Mesenchymal stem cell (in vitro differentiated cells and primary cell): Measurements from ENCODE around the gene CD300LD.

ENCODE experiments used
- DNase-seq: peaks from one replicate; pipeline ENCODE4 v3.0.0-alpha.2; 2013
- H2AFZ ChIP-seq: one replicate; pipeline ENCODE4 v1.6.1; 2013; ENCODE audit warnings: low read depth, mild to moderate bottlenecking, control low read depth, inconsistent platforms, low read length, moderate library complexity
- H2AK5ac ChIP-seq: 2 replicates; pipeline ENCODE4 v1.6.1; 2013; ENCODE audit warnings: low read length, moderate library complexity, mild to moderate bottlenecking, inconsistent platforms; ENCODE audit not compliant: severe bottlenecking
- H2BK120ac ChIP-seq: one replicate; pipeline ENCODE4 v1.6.1; 2013; ENCODE audit warnings: low read depth, mild to moderate bottlenecking, inconsistent platforms, low read length, moderate library complexity
- H2BK12ac ChIP-seq, 2 experiments: one replicate each; pipeline ENCODE4 v1.6.1; 2013; ENCODE audit warnings: inconsistent platforms in 2 of 2, low read length in 2 of 2, mild to moderate bottlenecking in 2 of 2, moderate library complexity in 2 of 2, control low read depth in 1 of 2
- H2BK15ac ChIP-seq: one replicate; pipeline ENCODE4 v1.6.1; 2013; ENCODE audit warnings: mild to moderate bottlenecking, low read depth, inconsistent platforms; ENCODE audit not compliant: poor library complexity, severe bottlenecking
- H2BK5ac ChIP-seq: 2 replicates; pipeline ENCODE4 v1.6.1; 2013; ENCODE audit warnings: low read depth, mild to moderate bottlenecking, low read length, control low read depth, inconsistent platforms; ENCODE audit not compliant: poor library complexity, severe bottlenecking
- H3K14ac ChIP-seq, 2 experiments: one replicate each; pipeline ENCODE4 v1.6.1; 2013; ENCODE audit warnings: inconsistent platforms in 2 of 2, low read length in 2 of 2, control low read depth in 1 of 2, mild to moderate bottlenecking in 1 of 2, moderate library complexity in 1 of 2
- H3K18ac ChIP-seq, 2 experiments: one replicate each; pipeline ENCODE4 v1.6.1; 2013; ENCODE audit warnings: inconsistent platforms in 2 of 2, low read length in 2 of 2, control low read depth in 1 of 2, low read depth in 1 of 2, mild to moderate bottlenecking in 1 of 2
- H3K23ac ChIP-seq, 2 experiments: one replicate each; pipeline ENCODE4 v1.6.1; 2013; ENCODE audit warnings: inconsistent platforms in 2 of 2, low read length in 2 of 2, mild to moderate bottlenecking in 2 of 2, moderate library complexity in 2 of 2, control low read depth in 1 of 2
- H3K27ac ChIP-seq: 2 replicates; pipeline ENCODE4 v1.5.1; 2013; ENCODE audit warnings: mild to moderate bottlenecking, moderate library complexity, low read length, control low read depth, inconsistent platforms; ENCODE audit not compliant: poor library complexity, severe bottlenecking
- H3K27me3 ChIP-seq, 2 experiments: 2 replicates each; pipeline versions ENCODE4 v1.6.1 to v1.7.0; 2013; ENCODE audit warnings: low read length in 2 of 2, mild to moderate bottlenecking in 2 of 2, moderate library complexity in 2 of 2, control low read depth in 1 of 2, inconsistent platforms in 1 of 2; ENCODE audit not compliant: control insufficient read depth in 1 of 2, insufficient read depth in 1 of 2
- H3K36me3 ChIP-seq, 2 experiments: 2 replicates each; pipeline versions ENCODE4 v1.6.1 to v1.7.0; 2013; ENCODE audit warnings: low read length in 2 of 2, control low read depth in 1 of 2, inconsistent platforms in 1 of 2, low read depth in 1 of 2, mild to moderate bottlenecking in 1 of 2; ENCODE audit not compliant: insufficient read depth in 2 of 2, control insufficient read depth in 1 of 2
- H3K4ac ChIP-seq, 2 experiments: one replicate each; pipeline ENCODE4 v1.6.1; 2013; ENCODE audit warnings: inconsistent platforms in 2 of 2, low read length in 2 of 2, mild to moderate bottlenecking in 2 of 2, moderate library complexity in 2 of 2, control low read depth in 1 of 2, low read depth in 1 of 2
- H3K4me1 ChIP-seq: 2 replicates; pipeline ENCODE4 v1.6.1; 2013; ENCODE audit warnings: low read depth, low read length, control low read depth; ENCODE audit not compliant: control insufficient read depth, insufficient read depth
- H3K4me2 ChIP-seq: 2 replicates; pipeline ENCODE4 v1.6.1; 2013; ENCODE audit warnings: low read length, mild to moderate bottlenecking, inconsistent platforms; ENCODE audit not compliant: poor library complexity, severe bottlenecking
- H3K4me3 ChIP-seq, 2 experiments: 2 replicates each; pipeline versions ENCODE4 v1.5.1 to v1.7.0; 2013; ENCODE audit warnings: low read length in 2 of 2, mild to moderate bottlenecking in 2 of 2, control low read depth in 1 of 2, low read depth in 1 of 2; ENCODE audit not compliant: insufficient read depth in 1 of 2
- H3K79me1 ChIP-seq: replicated peaks from 2 replicates; pipeline ENCODE4 v1.6.1; 2013; ENCODE audit warnings: mild to moderate bottlenecking, control low read depth, low read length, inconsistent platforms; ENCODE audit not compliant: poor library complexity, severe bottlenecking
- H3K9ac ChIP-seq: 2 replicates; pipeline ENCODE4 v1.7.0; 2013; ENCODE audit warnings: mild to moderate bottlenecking, low read length, moderate library complexity
- H3K9me3 ChIP-seq: 2 replicates; pipeline ENCODE4 v1.7.0; 2013; ENCODE audit warnings: mild to moderate bottlenecking, low read length; ENCODE audit not compliant: control insufficient read depth
- H4K8ac ChIP-seq: one replicate; pipeline ENCODE4 v1.6.1; 2013; ENCODE audit warnings: inconsistent platforms, mild to moderate bottlenecking, low read length, moderate library complexity
- H4K91ac ChIP-seq: one replicate; pipeline ENCODE4 v1.6.1; 2013; ENCODE audit warnings: mild to moderate bottlenecking, low read length, inconsistent platforms
- WGBS: methylation state at CpG from one replicate; pipeline ENCODE4 v1.1.7; 2013; ENCODE audit warnings: mixed read lengths; 5-methylcytosine and 5-hydroxymethylcytosine counted together

Gene CD300LD

DNA sequence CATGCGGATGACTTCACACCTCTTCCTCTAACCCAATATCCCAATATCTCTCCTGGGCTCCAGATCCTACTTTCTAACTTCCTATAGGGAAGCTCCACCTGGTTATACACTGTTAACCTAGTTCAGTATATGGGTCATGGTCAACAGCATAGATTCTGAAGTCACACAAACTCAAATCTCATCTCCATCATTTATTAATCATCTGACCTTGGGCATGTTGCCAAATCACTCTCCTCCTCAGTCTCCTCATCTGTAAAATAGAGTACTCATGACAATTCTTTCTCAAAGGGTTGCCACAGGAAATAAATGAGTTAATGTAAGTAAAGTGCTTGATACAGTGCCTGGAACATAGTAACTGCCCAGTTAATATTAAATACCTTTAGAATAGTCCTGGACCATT lies 32.0 kb upstream of the CD300LD start:
- Histone ChIP-seq H2AK5ac (no peak overlapping the region), H2BK5ac (no peak overlapping the region), H3K9me3 (no peaks in the 10 kb centered on the region), H2AFZ (no peak overlapping the region), H3K18ac (no peak overlapping the region), H2BK15ac (no peak overlapping the region), H2BK120ac (no peak overlapping the region), H4K91ac (no peak overlapping the region), H2BK12ac (no peak overlapping the region), H4K8ac (no peak overlapping the region), H3K9ac (no peak overlapping the region), H3K4ac (no peak overlapping the region), H3K79me1 (no peaks in the 10 kb centered on the region), H3K4me3 (no peak overlapping the region), H3K4me1 (no peaks in the 10 kb centered on the region), H3K36me3 (no peaks in the 10 kb centered on the region), H3K23ac (no peak overlapping the region), H3K4me2 (no peak overlapping the region), H3K27me3 (peaks cover 0 to 42% of the 10 kb centered on the region in 2 experiments), H3K27ac (no peak overlapping the region), H3K14ac (no peak overlapping the region)
- 91% methylated on average over 1 of the region's 1 CpG for WGBS
- DNase-seq = no peak

DNA sequence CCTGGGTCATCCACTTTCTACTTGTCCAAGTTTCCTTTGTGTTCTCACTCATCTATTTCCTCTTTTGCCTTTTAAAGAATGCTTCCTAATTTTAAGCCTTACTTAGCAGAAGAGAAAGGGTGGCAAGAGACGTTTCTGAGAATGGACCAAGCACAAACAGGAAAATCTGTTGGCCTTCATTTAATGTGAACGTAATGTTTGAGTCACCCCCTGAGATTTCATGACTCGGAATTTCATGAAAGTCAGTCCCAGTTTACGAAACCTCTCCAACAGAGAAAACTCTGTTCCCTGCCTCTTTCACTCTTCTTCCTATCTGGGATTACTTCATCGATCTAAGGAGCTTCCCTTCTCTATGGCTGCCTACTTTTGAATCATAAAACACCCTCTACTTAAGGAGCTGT lies 31.6 kb upstream of the CD300LD start, which contains the start of gene CD300E:
Gene CD300E, minus strand, starts transcription at position 46 of the 401 bp plus-strand sequence. CDS start 117 bp downstream, outside the sequence.
- no peak within 1 kb of the TSS for H2AFZ ChIP-seq
- H2BK120ac ChIP-seq = no peak within 1 kb of the TSS
- peaks cover 0 to 45% of the 10 kb centered on the region in 2 experiments for H3K27me3 ChIP-seq
- no peak within 1 kb of the TSS for H2BK5ac ChIP-seq
- no peaks in the 10 kb centered on the region for H3K36me3 ChIP-seq
- no peak within 1 kb of the TSS for H3K9ac ChIP-seq
- H4K91ac ChIP-seq = no peak within 1 kb of the TSS
- no peak within 1 kb of the TSS for H2BK15ac ChIP-seq
- 70% methylated on average over 5 of the region's 5 CpGs for WGBS
- H2BK12ac ChIP-seq = no peak within 1 kb of the TSS
- H4K8ac ChIP-seq = no peak within 1 kb of the TSS
- H3K27ac ChIP-seq = no peak within 1 kb of the TSS
- DNase-seq = no peak
- H3K4me2 ChIP-seq = no peak within 1 kb of the TSS
- H3K79me1 ChIP-seq = no peaks in the 10 kb centered on the region
- no peak within 1 kb of the TSS for H3K4me3 ChIP-seq
- no peaks in the 10 kb centered on the region for H3K9me3 ChIP-seq
- no peak within 1 kb of the TSS for H2AK5ac ChIP-seq
- H3K4me1 ChIP-seq = no peaks in the 10 kb centered on the region
- H3K18ac ChIP-seq = no peak within 1 kb of the TSS
- H3K14ac ChIP-seq = no peak within 1 kb of the TSS
- no peak within 1 kb of the TSS for H3K23ac ChIP-seq
- H3K4ac ChIP-seq = no peak within 1 kb of the TSS

DNA sequence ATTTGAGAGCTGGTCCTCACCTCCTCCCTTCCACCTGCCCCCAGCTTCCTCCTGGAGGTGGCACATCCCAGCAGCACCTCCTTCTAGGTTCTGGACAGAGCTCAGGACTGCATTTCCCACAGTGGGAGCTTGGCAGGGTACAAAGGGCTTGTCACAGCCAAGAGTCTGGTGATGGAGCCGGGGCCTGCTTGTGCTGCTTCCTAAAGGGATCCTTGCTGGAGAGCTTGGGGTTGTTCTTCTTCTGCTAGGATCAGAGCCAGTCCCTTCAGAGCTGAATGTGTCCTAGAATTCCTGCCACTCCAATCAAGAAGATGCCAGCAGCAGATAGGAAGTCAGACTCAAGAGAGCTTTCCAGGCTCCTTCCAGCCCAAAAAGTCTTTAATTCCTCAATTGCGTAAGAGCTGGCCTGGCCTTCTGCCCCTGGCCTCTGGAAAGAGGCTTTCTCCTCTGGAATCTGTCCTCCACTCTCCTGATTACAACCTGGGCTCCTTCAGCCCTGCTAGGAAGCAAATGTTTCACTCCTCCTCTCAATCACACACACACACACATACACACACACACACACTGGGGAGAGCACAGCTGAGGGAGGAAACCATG lies 27.1 kb upstream of the CD300LD start:
- Histone ChIP-seq H3K23ac (no peak overlapping the region), H3K4me3 (no peak overlapping the region), H3K4me2 (no peak overlapping the region), H2BK15ac (no peak overlapping the region), H3K36me3 (no peaks in the 10 kb centered on the region), H2BK12ac (no peak overlapping the region), H2BK5ac (no peak overlapping the region), H3K4ac (no peak overlapping the region), H3K9ac (no peak overlapping the region), H3K18ac (no peak overlapping the region), H3K14ac (no peak overlapping the region), H3K27me3 (peaks cover 7 to 66% of the 10 kb centered on the region in 2 experiments), H2BK120ac (no peak overlapping the region), H3K9me3 (no peaks in the 10 kb centered on the region), H3K4me1 (no peaks in the 10 kb centered on the region), H3K79me1 (no peaks in the 10 kb centered on the region), H4K91ac (no peak overlapping the region), H4K8ac (no peak overlapping the region), H2AK5ac (no peak overlapping the region), H2AFZ (no peak overlapping the region), H3K27ac (no peak overlapping the region)
- WGBS = 69% methylated on average over 2 of the region's 2 CpGs
- no peak for DNase-seq

GRCh38 chr17:74618451-74618850 lies 26.4 kb upstream of the CD300LD start:
- H3K27me3 ChIP-seq = peaks cover 7 to 73% of the 10 kb centered on the region in 2 experiments
- no peak overlapping the region for H2BK120ac ChIP-seq
- H2AFZ ChIP-seq = no peak overlapping the region
- H2AK5ac ChIP-seq = no peak overlapping the region
- H3K4me3 ChIP-seq = no peak overlapping the region
- no peak overlapping the region for H3K14ac ChIP-seq
- no peak overlapping the region for H3K4me2 ChIP-seq
- H3K9me3 ChIP-seq = no peaks in the 10 kb centered on the region
- H3K27ac ChIP-seq = no peak overlapping the region
- no peak overlapping the region for H2BK5ac ChIP-seq
- H2BK15ac ChIP-seq = no peak overlapping the region
- H3K4ac ChIP-seq = no peak overlapping the region
- no peak overlapping the region for H3K9ac ChIP-seq
- no peak overlapping the region for H4K8ac ChIP-seq
- H3K4me1 ChIP-seq = no peaks in the 10 kb centered on the region
- 88% methylated on average over 3 of the region's 3 CpGs for WGBS
- no peak overlapping the region for H2BK12ac ChIP-seq
- H3K79me1 ChIP-seq = no peaks in the 10 kb centered on the region
- DNase-seq = no peak
- no peak overlapping the region for H3K23ac ChIP-seq
- no peaks in the 10 kb centered on the region for H3K36me3 ChIP-seq
- no peak overlapping the region for H3K18ac ChIP-seq
- no peak overlapping the region for H4K91ac ChIP-seq
